ENCODE data around the gene ABCA9. TPM values are rescaled to one million over a fixed set of nuclear protein-coding genes. Genes with fewer than 3 reads are reported as not detected.

ABCA9 gene
- total and polyA plus RNA-seq, 2 of the 13 experiments (the other 11 are each of a cell fraction or from before 2014, with no cell fraction given), result 0.04 TPM; not detected in 1

- TF ChIP-seq ZNF616 (CRISPR knock-in tag; IDR thresholded peaks at IDR 0.05; ENCODE audit: low read depth), result no peak
- peak; percentile 49; the same call in 1 of the 2 replicates for TF ChIP-seq ARID3A (IDR thresholded peaks at IDR 0.05; ENCODE audit: low read depth, low read length)
- peak; percentile 30 for TF ChIP-seq ZNF580 (CRISPR knock-in tag; IDR thresholded peaks at IDR 0.05; ENCODE audit: borderline replicate concordance, low read depth)
- no peak for TF ChIP-seq ARHGAP35 (CRISPR knock-in tag; IDR thresholded peaks at IDR 0.05; ENCODE audit: borderline replicate concordance)
- TF ChIP-seq AFF4 (CRISPR knock-in tag; IDR thresholded peaks at IDR 0.05), result peak; percentile 35; the same call in 1 of the 2 replicates
- TF ChIP-seq FUBP1 (CRISPR knock-in tag; IDR thresholded peaks at IDR 0.05; ENCODE audit: borderline replicate concordance), result peak; percentile 48; the same call in 1 of the 2 replicates
- TF ChIP-seq SETDB1 (CRISPR knock-in tag; IDR thresholded peaks at IDR 0.05; ENCODE audit: borderline replicate concordance), result no peak
- no peak for TF ChIP-seq ZBED4 (CRISPR knock-in tag; IDR thresholded peaks at IDR 0.05; ENCODE audit: borderline replicate concordance)
- no peak for TF ChIP-seq IRF9 (CRISPR knock-in tag; IDR thresholded peaks at IDR 0.05; ENCODE audit: borderline replicate concordance)
- no peak for TF ChIP-seq ZNF263 (CRISPR knock-in tag; IDR thresholded peaks at IDR 0.05)
- TF ChIP-seq GFI1 (CRISPR knock-in tag; IDR thresholded peaks at IDR 0.05; ENCODE audit: borderline replicate concordance), result peak; percentile 89
- TF ChIP-seq KMT2A (CRISPR knock-in tag; IDR thresholded peaks at IDR 0.05), result no peak; the same call in 1 of the 2 replicates
- peak; percentile 89 for TF ChIP-seq NCOR1 (IDR thresholded peaks at IDR 0.05; ENCODE audit: borderline replicate concordance, low read length)
- no peak for TF ChIP-seq PHB2 (IDR thresholded peaks at IDR 0.05; ENCODE audit: partially characterized antibody)
These were observed 13.1 kb downstream of the ABCA9 start (continued) for GRCh38 chr17:69047368-69048263.
